ENCODE data around the gene DUSP8. TPM values are rescaled to one million over a fixed set of nuclear protein-coding genes. Genes with fewer than 3 reads are reported as not detected.

The DUSP8 gene
- total and polyA plus RNA-seq, 2 donors (not counting 1 experiment from before 2014, with no cell fraction given), result 4.3 to 7.2 TPM

DNA sequence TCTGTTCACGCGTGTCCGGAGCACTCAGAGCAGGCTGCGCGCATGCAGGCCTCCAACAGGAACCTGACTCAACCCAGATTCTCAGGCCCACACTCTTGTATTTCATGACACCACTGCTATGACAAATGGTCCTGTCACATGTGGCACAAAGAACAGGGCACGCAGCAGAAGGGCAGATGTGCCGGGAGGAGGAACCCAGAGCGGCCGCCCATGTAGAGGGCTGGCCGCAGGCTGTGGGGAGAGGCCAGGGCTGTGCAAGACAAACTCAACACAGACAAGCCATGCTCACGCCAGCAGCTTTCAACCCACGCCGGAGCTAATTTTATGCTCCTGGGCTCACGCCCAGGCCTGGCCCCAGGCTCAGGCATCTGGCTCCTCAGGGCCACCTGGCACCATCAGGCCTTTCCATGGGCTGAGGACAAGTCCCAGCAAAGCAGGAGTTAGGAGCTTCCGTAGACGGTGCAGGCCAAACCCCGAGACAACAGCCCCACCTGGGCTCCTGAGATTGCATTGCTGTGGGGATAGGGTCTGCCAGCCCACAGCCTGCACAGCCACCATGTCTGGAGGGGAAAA lies 40.0 kb downstream of the DUSP8 start:
- no peak for ATAC-seq (ENCODE audit: low read depth)
- WGBS (ENCODE audit: insufficient coverage), result 98% methylated on average over 16 of the region's 17 CpGs
- Histone ChIP-seq H3K4me1 (ENCODE audit: control insufficient read depth in 2 of 2, insufficient read depth in 2 of 2, low read length in 2 of 2) (no peaks in the 10 kb centered on the region), H3K9me3 (ENCODE audit: control extremely low read depth in 1 of 3, control insufficient read depth in 2 of 3, insufficient read depth in 1 of 3, low read length in 2 of 3) (no peaks in the 10 kb centered on the region), H3K4me3 (ENCODE audit: control extremely low read depth in 1 of 5, extremely low read depth in 1 of 5, insufficient read depth in 1 of 5, low read depth in 2 of 5, low read length in 4 of 5) (no peak overlapping the region), H3K79me2 (ENCODE audit: control insufficient read depth, insufficient read depth, low read length) (peaks cover 97% of the 10 kb centered on the region), H3K9ac (ENCODE audit: low read length) (no peak overlapping the region), H4K20me1 (ENCODE audit: control insufficient read depth, insufficient read depth, low read length, poor library complexity, severe bottlenecking) (peaks cover 95% of the 10 kb centered on the region), H3K36me3 (replicated peaks in 1 of 2; ENCODE audit: control extremely low read depth in 1 of 2, control insufficient read depth in 1 of 2, extremely low read depth in 1 of 2, insufficient read depth in 2 of 2, low read length in 1 of 2) (peaks cover 0 to 35% of the 10 kb centered on the region in 2 experiments), H2AFZ (ENCODE audit: insufficient read depth, low read depth, low read length, poor library complexity, severe bottlenecking) (no peak overlapping the region), H3K4me2 (replicated peaks; ENCODE audit: low read depth, low read length, poor library complexity, severe bottlenecking) (no peak overlapping the region), H3K27me3 (replicated peaks in 1 of 4; ENCODE audit: control extremely low read depth in 1 of 4, control insufficient read depth in 3 of 4, insufficient read depth in 4 of 4, low read length in 3 of 4) (no peaks in the 10 kb centered on the region), H3K27ac (ENCODE audit: low read length in 2 of 2) (no peak overlapping the region)
- Mint-ChIP-seq H3K27ac (no peak overlapping the region), H3K27me3 (no peaks in the 10 kb centered on the region), H3K4me3 (no peak overlapping the region), H3K4me1 (peaks cover 14% of the 10 kb centered on the region), H3K9me3 (ENCODE audit: insufficient read depth) (no peaks in the 10 kb centered on the region)
- ChIA-PET CTCF (no interaction called here), POLR2A (no interaction called here)
- intact Hi-C loops (cut with micrococcal nuclease), result no loop called here
- TF ChIP-seq EZH2 (IDR thresholded peaks at IDR 0.05; ENCODE audit: borderline replicate concordance, insufficient read depth, low read depth, low read length, poor library complexity, severe bottlenecking), result no peak
- TF ChIP-seq, protein P1, sequence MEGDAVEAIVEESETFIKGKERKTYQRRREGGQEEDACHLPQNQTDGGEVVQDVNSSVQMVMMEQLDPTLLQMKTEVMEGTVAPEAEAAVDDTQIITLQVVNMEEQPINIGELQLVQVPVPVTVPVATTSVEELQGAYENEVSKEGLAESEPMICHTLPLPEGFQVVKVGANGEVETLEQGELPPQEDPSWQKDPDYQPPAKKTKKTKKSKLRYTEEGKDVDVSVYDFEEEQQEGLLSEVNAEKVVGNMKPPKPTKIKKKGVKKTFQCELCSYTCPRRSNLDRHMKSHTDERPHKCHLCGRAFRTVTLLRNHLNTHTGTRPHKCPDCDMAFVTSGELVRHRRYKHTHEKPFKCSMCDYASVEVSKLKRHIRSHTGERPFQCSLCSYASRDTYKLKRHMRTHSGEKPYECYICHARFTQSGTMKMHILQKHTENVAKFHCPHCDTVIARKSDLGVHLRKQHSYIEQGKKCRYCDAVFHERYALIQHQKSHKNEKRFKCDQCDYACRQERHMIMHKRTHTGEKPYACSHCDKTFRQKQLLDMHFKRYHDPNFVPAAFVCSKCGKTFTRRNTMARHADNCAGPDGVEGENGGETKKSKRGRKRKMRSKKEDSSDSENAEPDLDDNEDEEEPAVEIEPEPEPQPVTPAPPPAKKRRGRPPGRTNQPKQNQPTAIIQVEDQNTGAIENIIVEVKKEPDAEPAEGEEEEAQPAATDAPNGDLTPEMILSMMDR (IDR thresholded peaks at IDR 0.05), result no peak
- no peak for DNase-seq

DNA sequence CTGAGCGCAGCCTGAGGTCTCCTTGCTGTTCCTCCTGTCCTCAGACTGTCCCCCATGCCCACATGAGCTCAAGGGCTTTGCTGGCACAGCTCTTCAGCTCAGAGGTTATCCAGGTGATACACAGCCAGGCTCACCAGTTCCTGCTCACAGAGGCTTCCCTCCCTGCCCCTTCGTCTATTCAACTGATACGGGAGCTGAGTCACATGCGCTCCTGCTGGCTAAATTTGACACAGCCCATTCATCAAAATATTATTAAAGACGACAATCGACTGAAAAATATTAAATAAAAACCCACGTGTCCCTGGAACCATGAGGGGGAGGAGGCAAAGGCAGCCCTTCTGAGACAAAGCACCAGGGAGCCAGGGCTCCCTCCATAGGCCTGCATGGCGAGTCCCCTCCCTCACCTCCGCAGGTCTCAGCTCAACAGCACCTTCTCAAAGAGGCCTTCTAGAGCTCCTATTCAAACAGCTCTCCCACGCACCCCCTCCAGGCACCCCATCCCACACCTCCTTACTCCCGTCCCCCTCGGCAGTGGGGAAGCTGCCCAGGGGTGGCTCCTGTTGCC lies 40.5 kb downstream of the DUSP8 start:
- no peak overlapping the region for H2AFZ ChIP-seq (ENCODE audit: insufficient read depth, low read depth, low read length, poor library complexity, severe bottlenecking)
- H3K4me3 Mint-ChIP-seq, result no peak overlapping the region
- 98% methylated on average over 10 of the region's 12 CpGs for WGBS (ENCODE audit: insufficient coverage)
- intact Hi-C loops (cut with micrococcal nuclease), result no loop called here
- H3K4me3 ChIP-seq (ENCODE audit: control extremely low read depth in 1 of 5, extremely low read depth in 1 of 5, insufficient read depth in 1 of 5, low read depth in 2 of 5, low read length in 4 of 5), result no peak overlapping the region
- H3K4me2 ChIP-seq (replicated peaks; ENCODE audit: low read depth, low read length, poor library complexity, severe bottlenecking), result no peak overlapping the region
- H3K36me3 ChIP-seq (replicated peaks in 1 of 2; ENCODE audit: control extremely low read depth in 1 of 2, control insufficient read depth in 1 of 2, extremely low read depth in 1 of 2, insufficient read depth in 2 of 2, low read length in 1 of 2), result peaks cover 0 to 35% of the 10 kb centered on the region in 2 experiments
- ChIA-PET POLR2A (no interaction called here), CTCF (no interaction called here)
- peaks cover 97% of the 10 kb centered on the region for H3K79me2 ChIP-seq (ENCODE audit: control insufficient read depth, insufficient read depth, low read length)
- H3K4me1 Mint-ChIP-seq, result peaks cover 15% of the 10 kb centered on the region
- no peak overlapping the region for H3K27ac Mint-ChIP-seq
- H3K9me3 Mint-ChIP-seq (ENCODE audit: insufficient read depth), result no peaks in the 10 kb centered on the region
- H3K9me3 ChIP-seq (ENCODE audit: control extremely low read depth in 1 of 3, control insufficient read depth in 2 of 3, insufficient read depth in 1 of 3, low read length in 2 of 3), result no peaks in the 10 kb centered on the region
- TF ChIP-seq, protein P1 (IDR thresholded peaks at IDR 0.05), result no peak
- no peak for TF ChIP-seq EZH2 (IDR thresholded peaks at IDR 0.05; ENCODE audit: borderline replicate concordance, insufficient read depth, low read depth, low read length, poor library complexity, severe bottlenecking)
- no peak for ATAC-seq (ENCODE audit: low read depth)
- H4K20me1 ChIP-seq (ENCODE audit: control insufficient read depth, insufficient read depth, low read length, poor library complexity, severe bottlenecking), result peaks cover 95% of the 10 kb centered on the region
- H3K27ac ChIP-seq (ENCODE audit: low read length in 2 of 2), result no peak overlapping the region
- no peaks in the 10 kb centered on the region for H3K27me3 ChIP-seq (replicated peaks in 1 of 4; ENCODE audit: control extremely low read depth in 1 of 4, control insufficient read depth in 3 of 4, insufficient read depth in 4 of 4, low read length in 3 of 4)
- DNase-seq, result no peak
- H3K4me1 ChIP-seq (ENCODE audit: control insufficient read depth in 2 of 2, insufficient read depth in 2 of 2, low read length in 2 of 2), result no peaks in the 10 kb centered on the region
- no peaks in the 10 kb centered on the region for H3K27me3 Mint-ChIP-seq
- no peak overlapping the region for H3K9ac ChIP-seq (ENCODE audit: low read length)

Data from B cell (primary cell).